Hematopoietic multipotent progenitor cell treated with erythropoietin and hydrocortisone succinate and interleukin-3 and kit ligand, for 6 days (in vitro differentiated cells): Measurements from ENCODE around the gene ASIP.

Experiments used
- DNase-seq: peaks from one replicate; pipeline ENCODE4 v3.0.0-alpha.2; 2015

ASIP gene

GRCh38 chr20:34312544-34313217 is 71.5 kb downstream of the ASIP start:
- DNase-seq: peak; percentile 96

- DNase-seq: no peak
Observed at GRCh38 chr20:34315236-34315635, 74.0 kb downstream of the ASIP start.

- DNase-seq: no peak
Observed at GRCh38 chr20:34316196-34316814, 75.1 kb downstream of the ASIP start.
